Fibroblast of skin of back (primary cell): ENCODE data around the gene IL17RE.

ENCODE experiments used
- DNase-seq: peaks from one replicate; pipeline ENCODE4 v3.0.0-alpha.2; 2013

The IL17RE gene

GRCh38 chr3:9908286-9908685 lies 5.6 kb downstream of the IL17RE start:
- DNase-seq = no peak

- DNase-seq = no peak
Observed at GRCh38 chr3:9909221-9910013, 6.8 kb downstream of the IL17RE start.

GRCh38 chr3:9911863-9912262 lies 9.2 kb downstream of the IL17RE start:
- no peak for DNase-seq

- peak; percentile 7 for DNase-seq
Observed at GRCh38 chr3:9912294-9912935, 9.8 kb downstream of the IL17RE start.

- no peak for DNase-seq
Observed at GRCh38 chr3:9913601-9914000, 11.0 kb downstream of the IL17RE start.

- no peak for DNase-seq
Observed at GRCh38 chr3:9914011-9914410, 11.4 kb downstream of the IL17RE start.

- no peak for DNase-seq
Observed at GRCh38 chr3:9914559-9915253, 12.1 kb downstream of the IL17RE start.

- DNase-seq = peak; percentile 81
Observed at GRCh38 chr3:9915254-9916141, 12.8 kb downstream of the IL17RE start.

GRCh38 chr3:9916346-9916733 lies 13.7 kb downstream of the IL17RE start:
- peak; percentile 81 for DNase-seq

- peak; percentile 88 for DNase-seq
Observed at GRCh38 chr3:9916734-9917680, 14.4 kb downstream of the IL17RE start, which contains the start of gene IL17RC. Gene IL17RC (plus strand): TSS chr3:9917098. CDS start chr3:9917316, 218 bp downstream.

GRCh38 chr3:9917820-9918219 lies 15.2 kb downstream of the IL17RE start:
- DNase-seq = no peak

- no peak for DNase-seq
Observed at GRCh38 chr3:9918261-9919038, 15.8 kb downstream of the IL17RE start.

- DNase-seq = no peak
Observed at GRCh38 chr3:9928158-9928557, 25.5 kb downstream of the IL17RE start.

- peak; percentile 22 for DNase-seq
Observed at GRCh38 chr3:9930804-9931418, 28.3 kb downstream of the IL17RE start.

- DNase-seq = no peak
Observed at GRCh38 chr3:9932535-9932842, 29.8 kb downstream of the IL17RE start.

GRCh38 chr3:9932843-9933560 lies 30.4 kb downstream of the IL17RE start:
- peak; percentile 86 for DNase-seq

- DNase-seq = peak; percentile 92
Observed at GRCh38 chr3:9933561-9934234, 31.1 kb downstream of the IL17RE start, which contains the start of gene CRELD1. Gene CRELD1 (plus strand): TSS chr3:9933834. CDS start chr3:9934439, 605 bp downstream.

GRCh38 chr3:9934235-9934621 lies 31.6 kb downstream of the IL17RE start:
- no peak for DNase-seq

- DNase-seq = no peak
Observed at GRCh38 chr3:9934993-9935392, 32.3 kb downstream of the IL17RE start.
